Eye (tissue), 1 donor: Measurements from ENCODE around the gene GPR137B.
"Not testable (repeated sequence)": the region's sequence is repeated elsewhere in the genome, so short reads cannot be mapped to it uniquely, and the experiment has no call there.

ENCODE experiments used
- DNase-seq: peaks from one replicate; pipeline ENCODE4 v3.0.0-alpha.2; 2015

GPR137B gene

DNA sequence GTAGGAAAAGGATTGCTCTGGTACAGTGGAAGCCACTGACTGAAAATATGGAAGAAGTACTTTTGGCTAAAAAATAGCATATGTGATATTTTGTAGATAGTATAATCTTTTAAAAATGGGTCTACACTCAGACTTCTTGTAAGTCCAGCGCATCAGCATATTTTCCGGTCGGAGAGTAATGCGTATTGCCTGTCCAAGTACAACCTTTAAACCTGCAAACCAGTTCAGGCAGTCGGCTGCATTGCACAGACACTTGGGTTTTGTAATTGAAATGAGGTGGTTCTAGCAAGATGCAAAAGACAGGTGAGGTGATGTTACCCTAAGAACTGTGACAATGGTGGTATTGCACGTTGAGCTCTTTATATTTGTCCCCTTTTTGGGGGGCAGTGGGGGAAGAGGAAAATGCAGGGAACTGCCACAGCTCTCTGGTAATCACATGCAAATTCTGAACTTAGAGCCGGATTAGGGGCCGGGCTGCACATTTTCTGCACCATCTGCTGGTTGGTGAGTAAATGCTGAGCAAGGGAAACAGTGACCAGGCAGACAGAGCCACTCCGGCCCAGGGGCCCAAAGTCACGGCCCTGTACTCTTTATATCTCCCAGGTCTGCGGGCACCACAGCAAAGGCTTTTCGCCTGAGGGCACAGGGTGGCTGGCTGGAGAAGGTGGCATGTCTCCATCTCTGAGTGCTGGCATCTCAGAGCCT is 2.3 kb downstream of the GPR137B start:
- peak; percentile 65 for DNase-seq

DNA sequence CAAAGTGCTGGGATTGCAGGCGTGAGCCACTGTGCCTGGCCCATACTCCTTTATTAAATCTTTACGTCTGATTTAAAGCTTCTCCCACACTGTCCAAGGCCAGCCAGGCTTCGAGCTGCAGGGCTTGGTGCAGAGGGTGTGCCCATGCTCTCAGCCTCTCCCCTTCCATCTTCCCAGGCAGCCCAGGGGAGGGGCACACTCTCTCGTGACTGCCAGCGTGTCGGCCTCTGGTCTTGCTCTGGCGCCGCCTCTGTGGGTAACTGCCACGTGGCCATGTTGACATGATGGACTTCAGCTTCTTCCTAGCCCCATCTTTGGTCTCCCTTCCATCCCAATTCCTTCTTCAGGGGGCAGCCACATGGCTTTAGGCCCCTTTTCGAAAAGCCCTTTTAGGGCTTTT is 4.7 kb downstream of the GPR137B start:
- no peak for DNase-seq

DNA sequence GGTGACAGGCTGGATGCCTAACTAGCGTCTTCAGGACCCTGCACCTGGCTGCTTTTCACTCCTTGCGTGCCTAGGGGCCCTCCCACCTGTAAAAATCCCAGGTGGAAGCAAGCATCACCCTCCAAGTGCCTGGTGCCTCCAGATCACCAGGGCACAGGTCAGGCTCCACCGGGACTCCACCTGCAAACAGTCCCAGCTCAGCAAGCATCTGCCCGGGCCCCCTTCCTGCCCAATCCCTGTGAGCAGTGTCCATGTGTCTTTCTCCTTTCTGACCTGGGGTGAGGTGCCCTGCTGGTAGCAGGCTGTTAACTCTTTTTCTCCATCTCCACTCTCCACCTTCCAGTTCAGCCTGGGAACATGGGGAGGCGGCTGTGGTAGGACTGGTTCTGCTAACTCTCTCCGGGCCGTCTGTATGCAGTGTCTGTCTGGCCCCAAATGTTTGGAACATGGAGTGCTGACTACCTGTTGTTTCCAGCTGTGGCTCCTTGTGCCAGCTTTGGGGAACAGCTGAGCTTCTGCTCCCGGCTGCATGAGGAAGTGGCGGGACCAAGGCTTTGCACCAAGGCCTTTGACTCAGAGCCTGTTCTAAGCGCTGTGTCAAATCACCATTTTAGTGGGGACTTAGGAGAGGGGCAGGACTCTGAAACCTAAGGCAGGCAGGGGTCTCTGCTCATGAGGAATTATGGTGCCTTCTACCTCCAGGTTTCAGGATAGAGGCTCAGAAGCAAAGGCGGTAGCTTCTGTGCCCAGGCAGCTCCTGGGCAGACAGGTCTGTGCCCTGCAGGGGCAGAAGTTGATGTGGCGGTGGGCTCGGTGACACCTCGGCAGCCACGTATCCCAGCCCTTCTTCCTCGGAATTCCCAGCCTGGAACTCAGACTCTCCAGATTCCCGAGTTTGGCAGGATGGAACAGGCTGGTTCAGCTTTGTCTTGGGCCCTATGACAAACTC is 5.5 kb downstream of the GPR137B start:
- no peak for DNase-seq

DNA sequence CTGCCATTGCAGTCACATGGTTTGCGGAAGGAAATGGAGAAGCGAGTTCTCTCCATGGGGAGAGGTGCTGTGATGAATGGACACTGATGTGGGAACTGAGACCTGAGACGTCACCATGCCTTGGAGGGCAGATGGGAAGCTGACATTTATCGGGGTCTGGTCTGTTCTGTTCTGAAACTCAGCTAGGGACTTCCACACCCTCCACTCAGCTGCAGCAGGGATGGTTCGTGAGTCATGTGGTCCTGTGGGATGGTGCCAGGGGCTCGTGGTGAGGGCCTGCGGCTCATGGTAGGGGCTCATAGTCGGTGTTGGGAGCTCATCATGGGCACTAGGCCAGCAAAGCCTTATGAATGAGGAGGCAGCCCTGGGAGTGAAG is 6.1 kb downstream of the GPR137B start:
- no peak for DNase-seq

DNA sequence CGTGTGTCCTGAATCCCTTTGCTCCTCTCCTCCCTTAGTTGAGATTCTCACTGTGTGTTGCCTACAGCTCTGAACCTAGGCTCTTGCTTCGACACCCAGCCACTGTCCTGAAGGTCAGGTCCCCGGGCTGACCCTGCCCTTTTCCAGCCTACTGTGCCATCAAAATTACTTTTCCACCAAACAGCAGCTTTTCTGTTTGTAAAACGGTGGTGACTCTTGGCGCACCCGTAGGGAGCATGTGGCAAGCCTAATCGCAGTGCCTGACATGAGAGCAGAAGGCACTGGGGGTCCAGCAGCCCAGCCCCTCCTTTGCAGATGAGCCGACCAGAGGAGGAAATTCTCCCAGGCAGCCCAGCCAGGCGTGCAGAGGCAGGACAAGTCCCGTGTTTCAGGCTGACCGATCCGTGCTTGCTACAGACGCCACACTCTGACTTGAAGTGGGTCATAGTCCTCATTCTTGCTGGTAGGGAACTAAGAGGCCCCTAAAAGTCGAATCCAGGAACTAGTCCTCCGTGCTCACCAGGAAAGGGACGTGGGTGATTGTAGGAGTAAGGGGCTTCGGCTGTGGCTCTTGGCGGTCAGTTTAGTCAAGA is 6.8 kb downstream of the GPR137B start:
- peak; percentile 83 for DNase-seq

DNA sequence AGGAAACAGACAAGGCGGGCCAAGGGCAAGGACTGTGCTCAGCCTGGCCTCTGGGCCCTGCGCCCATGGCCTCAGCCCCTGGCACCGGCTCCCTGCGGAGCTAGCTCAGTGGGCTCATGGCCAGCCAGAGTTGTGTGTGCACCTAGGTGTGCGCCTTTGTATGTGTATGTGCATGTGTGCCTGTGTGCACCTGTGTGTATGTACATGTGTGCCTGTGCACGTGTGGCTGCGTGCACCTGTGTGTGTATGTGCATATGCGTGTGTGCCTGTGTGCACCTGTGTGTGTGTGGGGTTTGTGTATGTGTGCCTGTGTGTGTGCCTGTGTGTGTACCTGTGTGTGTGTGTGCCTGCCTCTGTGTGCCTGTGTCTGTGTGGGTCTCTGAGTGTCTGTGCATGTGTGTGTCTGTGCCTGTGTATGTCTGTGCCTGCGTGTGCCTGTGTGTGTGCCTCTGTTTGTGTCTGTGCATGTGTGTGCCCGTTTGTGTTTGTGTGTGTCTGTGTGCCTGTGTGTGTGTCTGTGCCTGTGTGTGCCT is 7.4 kb downstream of the GPR137B start:
- DNase-seq = no peak

- peak; percentile 82 for DNase-seq
These were observed 8.1 kb downstream of the GPR137B start for GRCh38 chr1:236150311-236150955.

DNA sequence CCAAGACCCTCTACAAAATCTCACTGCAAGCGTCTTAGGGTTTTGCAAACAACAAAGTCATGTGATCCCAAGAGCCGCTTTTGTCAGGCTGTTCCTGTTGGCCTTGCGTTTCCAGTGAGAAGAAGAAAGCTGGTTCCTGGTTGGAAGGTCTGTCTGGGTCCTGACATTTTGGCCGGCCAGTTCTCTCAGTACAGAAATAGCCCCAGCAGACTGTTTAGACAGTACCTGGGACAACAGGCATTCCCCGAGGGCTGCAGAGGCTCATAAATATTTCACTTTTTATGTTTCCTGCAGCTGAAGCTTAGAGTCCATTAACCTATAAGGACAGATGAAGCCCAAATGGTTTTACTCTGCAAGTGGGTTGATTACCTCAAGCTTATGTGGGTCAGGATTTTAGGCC is 8.6 kb downstream of the GPR137B start:
- peak; percentile 45 for DNase-seq

- DNase-seq = no peak
These were observed 9.5 kb downstream of the GPR137B start for GRCh38 chr1:236151739-236152424.

- DNase-seq = peak; percentile 25
These were observed 11.8 kb downstream of the GPR137B start for GRCh38 chr1:236154126-236154525.

- peak; percentile 11 for DNase-seq
These were observed 12.5 kb downstream of the GPR137B start for GRCh38 chr1:236154671-236155398.

GRCh38 chr1:236155399-236155767 is 13.0 kb downstream of the GPR137B start:
- DNase-seq = no peak

DNA sequence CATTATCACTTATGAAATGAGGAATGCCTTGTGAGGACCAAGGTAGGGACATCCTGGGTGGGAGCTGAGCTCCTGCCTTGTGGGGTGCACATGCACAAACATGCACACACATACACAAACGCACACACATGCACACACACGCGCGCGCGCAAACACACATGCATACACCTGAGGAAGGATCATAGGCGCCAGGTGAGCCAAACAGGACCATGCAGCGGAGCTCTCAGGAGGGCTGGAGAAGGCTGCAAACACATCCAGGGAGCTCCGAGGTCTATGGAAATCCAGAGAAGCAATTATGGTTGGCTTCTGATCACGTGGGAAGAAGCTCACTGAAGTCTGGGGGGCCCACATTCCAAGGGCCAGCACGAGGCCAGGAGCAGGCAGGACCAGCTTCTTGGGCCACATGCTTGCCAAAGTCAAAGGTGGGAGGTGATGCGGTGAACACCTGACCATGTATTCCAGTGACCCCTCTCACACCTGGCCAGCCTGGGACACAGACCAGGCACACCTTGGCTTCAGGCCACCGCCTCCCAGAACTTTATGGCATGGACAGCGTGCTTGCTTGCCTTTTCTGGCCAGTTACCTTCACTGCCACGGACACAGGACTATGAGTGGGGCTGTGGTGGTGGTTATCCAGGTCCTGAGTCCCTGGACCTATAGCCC is 13.6 kb downstream of the GPR137B start:
- no peak for DNase-seq

GRCh38 chr1:236156512-236157208 is 14.3 kb downstream of the GPR137B start:
- no peak for DNase-seq

DNA sequence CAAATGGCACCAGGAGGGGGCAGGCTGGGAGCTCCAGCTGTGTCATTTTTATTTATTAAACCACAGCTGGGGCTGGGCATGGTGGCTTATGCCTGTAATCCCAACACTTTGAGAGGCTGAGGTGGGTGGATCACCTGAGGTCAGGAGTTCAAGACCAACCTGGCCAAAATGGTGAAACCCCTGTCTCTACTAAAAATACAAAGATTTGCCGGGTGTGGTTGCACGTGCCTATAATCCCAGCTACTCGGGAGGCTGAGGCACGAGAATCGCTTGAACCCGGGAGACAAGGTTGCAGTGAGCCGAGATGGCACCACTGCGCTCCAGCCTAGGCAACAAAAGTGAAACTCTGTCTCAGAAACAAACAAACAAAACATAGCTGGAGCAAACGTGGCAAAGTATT is 15.7 kb downstream of the GPR137B start:
- DNase-seq = not testable (repeated sequence)

DNA sequence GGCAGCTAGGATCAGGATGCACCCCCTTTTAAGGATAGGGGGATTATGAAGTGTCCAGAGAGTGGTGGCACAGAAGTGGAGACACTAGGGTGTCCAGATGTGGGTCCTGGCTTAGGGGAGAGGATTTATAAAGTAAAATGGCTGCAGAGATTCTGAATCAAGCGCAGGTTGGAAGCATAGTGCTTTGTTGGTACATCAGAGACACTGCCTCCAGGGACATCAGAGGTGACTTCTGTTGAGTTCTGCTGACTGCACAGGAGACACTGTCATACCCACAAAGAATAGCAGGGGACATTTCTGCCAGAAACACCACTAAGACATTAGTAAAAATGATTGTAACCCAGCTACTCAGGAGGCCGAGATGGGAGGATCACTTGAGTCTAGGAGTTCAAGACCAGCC is 16.4 kb downstream of the GPR137B start:
- no peak for DNase-seq

GRCh38 chr1:236159704-236160539 is 17.6 kb downstream of the GPR137B start:
- DNase-seq = peak; percentile 16

GRCh38 chr1:236160540-236161127 is 18.3 kb downstream of the GPR137B start:
- DNase-seq = no peak

GRCh38 chr1:236161230-236161629 is 18.9 kb downstream of the GPR137B start:
- no peak for DNase-seq
